SU-DHL-6 (cell line): Measurements from ENCODE around the gene ZNF446.

Experiments
- H2AFZ ChIP-seq: fragments of 200-600 bp; sonication (generic); 2 replicates; pipeline ENCODE4 v1.6.1; 2014; ENCODE audit warnings: low read depth, mild to moderate bottlenecking, moderate library complexity, mixed read lengths, antibody characterized with exemption, low read length; ENCODE audit not compliant: severe bottlenecking
- H3F3A ChIP-seq: fragments of 200-600 bp; shearing (Covaris generic); 2 replicates; pipeline ENCODE4 v1.6.0; 2016; ENCODE audit warnings: antibody characterized with exemption, mild to moderate bottlenecking; ENCODE audit not compliant: insufficient read depth
- H3K27ac ChIP-seq: fragments of 200-600 bp; sonication (generic); 2 replicates; pipeline ENCODE4 v1.5.1; 2016; ENCODE audit warnings: low read depth, mild to moderate bottlenecking, low read length, moderate library complexity, mixed read lengths
- H3K27me3 ChIP-seq: fragments of 200-600 bp; sonication (generic), shearing (Covaris generic); 2 replicates; pipeline ENCODE4 v1.6.0; 2014; ENCODE audit warnings: mild to moderate bottlenecking, low read length
- H3K36me3 ChIP-seq: fragments of 200-600 bp; sonication (generic); 2 replicates; pipeline ENCODE4 v1.6.1; 2014; ENCODE audit warnings: mild to moderate bottlenecking, low read length, mixed read lengths
- H3K4me2 ChIP-seq: fragments of 300-600, 200-600 bp; shearing (Covaris generic), sonication (generic); 2 replicates; pipeline ENCODE4 v1.6.0; 2014; ENCODE audit warnings: low read length, low read depth, mild to moderate bottlenecking; ENCODE audit not compliant: poor library complexity, severe bottlenecking
- H3K4me3 ChIP-seq: fragments of 200-600 bp; sonication (generic); 2 replicates; pipeline ENCODE4 v1.5.1; 2014; ENCODE audit warnings: antibody characterized with exemption, low read length, mild to moderate bottlenecking, mixed read lengths; ENCODE audit not compliant: insufficient read depth, poor library complexity, severe bottlenecking
- H3K79me2 ChIP-seq: fragments of 200-600 bp; sonication (generic); 2 replicates; pipeline ENCODE4 v1.6.1; 2014; ENCODE audit warnings: mild to moderate bottlenecking, low read length, moderate library complexity; ENCODE audit not compliant: insufficient read depth
- H3K9ac ChIP-seq: fragments of 200-600 bp; sonication (generic); 2 replicates; pipeline ENCODE4 v1.7.0; 2014; ENCODE audit warnings: mild to moderate bottlenecking, low read length
- H3K9me2 ChIP-seq: fragments of 200-600 bp; sonication (generic); replicated peaks from 2 replicates; pipeline ENCODE4 v1.6.1; 2014; ENCODE audit warnings: low read length; ENCODE audit not compliant: insufficient read depth
- H3K9me3 ChIP-seq: fragments of 200-600 bp; sonication (generic); 2 replicates; pipeline ENCODE4 v1.6.1; 2014; ENCODE audit warnings: low read length, mixed read lengths; ENCODE audit not compliant: insufficient read depth
- H4K20me1 ChIP-seq: fragments of 200-600 bp; sonication (generic); 2 replicates; pipeline ENCODE4 v1.6.1; 2014; ENCODE audit warnings: low read depth, mild to moderate bottlenecking, antibody characterized with exemption, low read length, moderate library complexity, mixed read lengths
- EZH2phosphoT487 ChIP-seq: fragments of 200-600 bp; sonication (generic), shearing (Covaris generic); conservative IDR thresholded peaks from 2 replicates; pipeline ENCODE4 v1.6.1; 2018; ENCODE audit warnings: mild to moderate bottlenecking, antibody characterized with exemption, low read length, moderate library complexity, mixed read lengths
- TF ChIP-seq, protein P1 (sequence below): fragments of 200-600 bp; sonication (generic); IDR thresholded peaks from one replicate; pipeline ENCODE4 v1.5.1; 2017; ENCODE audit warnings: antibody characterized with exemption, mild to moderate bottlenecking, low read length, moderate library complexity; ENCODE audit not compliant: insufficient read depth, poor library complexity, severe bottlenecking

The ZNF446 gene

DNA sequence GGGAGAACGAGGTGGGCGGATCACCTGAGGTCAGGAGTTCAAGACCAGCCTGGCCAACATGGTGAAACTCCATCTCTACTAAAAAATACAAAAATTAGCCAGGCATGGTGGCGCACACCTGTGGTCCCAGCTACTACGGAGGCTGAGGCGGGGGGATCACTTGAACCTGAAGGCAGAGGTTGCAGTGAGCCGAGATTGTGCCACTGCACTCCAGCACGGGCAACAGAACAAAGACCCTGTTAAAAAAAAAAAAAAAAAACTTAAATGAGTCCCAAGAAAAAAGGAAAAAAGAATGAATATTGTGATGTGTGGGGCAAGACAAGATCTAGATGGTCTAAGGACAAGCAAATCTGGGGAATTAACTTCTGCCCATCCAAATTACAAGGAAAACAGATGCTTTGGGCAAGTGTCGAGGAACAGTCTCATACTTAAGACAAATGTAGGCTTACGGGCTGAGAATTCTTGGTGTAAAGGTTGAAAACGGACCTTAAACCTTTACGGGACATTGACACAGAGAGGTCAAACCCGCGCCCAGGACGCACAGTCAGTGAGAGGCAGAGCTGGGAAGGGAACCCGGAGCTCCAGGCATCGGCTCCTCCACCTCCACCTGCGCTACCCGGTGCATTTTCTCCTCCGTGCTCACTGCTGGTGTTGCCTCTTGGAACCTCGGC lies 9.9 kb upstream of the ZNF446 start:
- no peak for TF ChIP-seq EZH2phosphoT487
- TF ChIP-seq, protein P1, sequence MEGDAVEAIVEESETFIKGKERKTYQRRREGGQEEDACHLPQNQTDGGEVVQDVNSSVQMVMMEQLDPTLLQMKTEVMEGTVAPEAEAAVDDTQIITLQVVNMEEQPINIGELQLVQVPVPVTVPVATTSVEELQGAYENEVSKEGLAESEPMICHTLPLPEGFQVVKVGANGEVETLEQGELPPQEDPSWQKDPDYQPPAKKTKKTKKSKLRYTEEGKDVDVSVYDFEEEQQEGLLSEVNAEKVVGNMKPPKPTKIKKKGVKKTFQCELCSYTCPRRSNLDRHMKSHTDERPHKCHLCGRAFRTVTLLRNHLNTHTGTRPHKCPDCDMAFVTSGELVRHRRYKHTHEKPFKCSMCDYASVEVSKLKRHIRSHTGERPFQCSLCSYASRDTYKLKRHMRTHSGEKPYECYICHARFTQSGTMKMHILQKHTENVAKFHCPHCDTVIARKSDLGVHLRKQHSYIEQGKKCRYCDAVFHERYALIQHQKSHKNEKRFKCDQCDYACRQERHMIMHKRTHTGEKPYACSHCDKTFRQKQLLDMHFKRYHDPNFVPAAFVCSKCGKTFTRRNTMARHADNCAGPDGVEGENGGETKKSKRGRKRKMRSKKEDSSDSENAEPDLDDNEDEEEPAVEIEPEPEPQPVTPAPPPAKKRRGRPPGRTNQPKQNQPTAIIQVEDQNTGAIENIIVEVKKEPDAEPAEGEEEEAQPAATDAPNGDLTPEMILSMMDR, result no peak

DNA sequence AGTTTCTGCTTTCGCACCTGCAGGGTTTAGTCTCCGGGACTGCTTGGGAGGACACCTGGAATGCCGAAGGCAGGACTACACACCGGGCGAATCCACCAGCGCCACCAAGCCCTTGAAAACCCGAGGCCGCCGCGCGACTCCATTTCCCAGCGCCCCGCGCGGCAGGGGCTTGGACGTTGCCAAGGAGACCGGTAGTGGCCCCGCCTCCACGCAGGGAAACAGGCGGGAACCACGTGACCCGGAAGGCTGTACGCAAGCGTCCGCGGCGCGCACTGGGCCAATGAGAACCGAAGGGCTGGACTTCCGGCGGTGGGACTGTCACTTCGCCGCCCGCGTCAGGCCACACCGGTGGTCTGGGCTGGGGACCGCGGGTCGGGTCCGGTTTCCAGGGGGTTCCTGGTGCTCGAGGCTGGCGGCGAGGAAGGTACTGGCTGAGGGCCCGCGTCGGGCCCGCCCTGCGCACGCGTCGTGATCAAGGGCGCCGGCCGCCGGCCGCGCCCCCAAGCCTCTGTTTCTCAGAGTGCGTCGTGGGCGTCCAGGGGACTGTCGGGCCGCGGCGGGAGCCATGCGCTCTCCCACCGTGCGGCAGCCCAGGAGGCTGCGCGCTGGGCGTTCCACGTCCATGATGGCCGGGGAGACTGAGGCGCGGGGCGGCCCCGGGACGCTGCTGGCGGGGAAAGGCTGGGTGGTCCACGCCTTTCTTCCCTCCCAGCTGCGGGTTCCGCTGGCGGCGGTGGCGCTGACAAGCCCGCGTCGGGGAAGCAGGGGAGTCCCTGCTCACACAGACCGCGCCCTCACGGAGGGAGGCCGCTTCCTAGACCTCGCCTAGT lies 9.2 kb upstream of the ZNF446 start, which contains the start of gene ZNF324:
Gene ZNF324, plus strand, starts transcription at position 321 of the 830 bp plus-strand sequence. CDS start 2,106 bp downstream, outside the sequence.
- TF ChIP-seq EZH2phosphoT487, result no peak
- TF ChIP-seq, protein P1, result no peak
- H3K27me3 ChIP-seq, result no peaks in the 10 kb centered on the region

More for the DNA sequence above, 9.9 kb upstream of the ZNF446 start:
- Histone ChIP-seq H2AFZ (peak overlapping the region; percentile 83), H3K79me2 (peaks cover 7% of the 10 kb centered on the region), H3K4me2 (peak overlapping the region; percentile 79), H3K36me3 (no peaks in the 10 kb centered on the region), H3K9me3 (no peaks in the 10 kb centered on the region), H3K9ac (peak overlapping the region; percentile 75), H3K9me2 (no peaks in the 10 kb centered on the region), H4K20me1 (no peaks in the 10 kb centered on the region), H3F3A (no peaks in the 10 kb centered on the region), H3K4me3 (peak overlapping the region; percentile 55), H3K27ac (no peak overlapping the region), H3K27me3 (no peaks in the 10 kb centered on the region)

DNA sequence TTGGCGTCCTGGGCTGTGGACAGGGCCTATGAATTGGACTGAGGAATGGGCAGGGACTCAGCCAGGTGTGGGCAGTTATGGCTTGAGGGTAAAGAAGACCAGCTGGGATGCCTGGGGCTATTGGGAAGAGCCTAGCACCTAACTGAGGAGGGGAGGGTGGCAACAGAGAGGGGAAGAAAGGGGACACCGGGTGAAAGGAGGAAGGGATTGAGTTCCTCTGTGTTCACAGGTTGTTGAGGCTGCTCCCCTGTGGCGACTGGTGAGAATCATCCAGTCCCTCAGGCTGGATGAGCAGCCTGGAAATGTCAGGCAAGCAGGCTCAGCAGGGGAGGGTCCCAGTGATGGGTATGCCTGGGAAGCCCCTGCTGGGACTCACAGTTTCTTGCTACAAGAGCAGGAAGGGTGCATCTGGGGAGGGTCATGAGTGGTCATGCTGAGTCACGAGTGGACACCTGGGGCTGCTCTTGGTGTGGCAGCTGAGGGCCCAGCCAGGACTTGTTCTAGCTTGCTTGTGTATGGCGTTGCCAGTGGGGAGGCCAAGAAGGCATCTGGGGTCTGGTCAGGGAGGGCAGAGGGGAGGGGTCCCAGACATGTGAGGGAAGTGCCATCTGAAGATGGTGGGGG lies 7.8 kb upstream of the ZNF446 start:
- H3K9me2 ChIP-seq, result no peaks in the 10 kb centered on the region
- peak overlapping the region; percentile 2 for H3K4me3 ChIP-seq
- H3K4me2 ChIP-seq, result peak overlapping the region; percentile 79
- TF ChIP-seq EZH2phosphoT487, result no peak
- TF ChIP-seq, protein P1, result no peak
- no peak overlapping the region for H3K27ac ChIP-seq
- no peaks in the 10 kb centered on the region for H3K27me3 ChIP-seq
- H3K36me3 ChIP-seq, result no peaks in the 10 kb centered on the region
- H3K79me2 ChIP-seq, result peaks cover 7% of the 10 kb centered on the region
- H3F3A ChIP-seq, result no peaks in the 10 kb centered on the region
- no peaks in the 10 kb centered on the region for H4K20me1 ChIP-seq
- peak overlapping the region; percentile 75 for H3K9ac ChIP-seq
- no peaks in the 10 kb centered on the region for H3K9me3 ChIP-seq
- no peak overlapping the region for H2AFZ ChIP-seq

More for the DNA sequence above, 9.2 kb upstream of the ZNF446 start, which contains the start of gene ZNF324:
- Histone ChIP-seq H3K36me3 (no peaks in the 10 kb centered on the region), H3K79me2 (peaks cover 7% of the 10 kb centered on the region), H3K4me2 (peak within 1 kb of the TSS; percentile 79), H3F3A (no peaks in the 10 kb centered on the region), H4K20me1 (no peaks in the 10 kb centered on the region), H3K9me3 (no peaks in the 10 kb centered on the region), H3K27ac (peak within 1 kb of the TSS; percentile 12; the same call in 1 of the 2 replicates), H2AFZ (peak within 1 kb of the TSS; percentile 83), H3K9ac (peak within 1 kb of the TSS; percentile 75), H3K4me3 (peak within 1 kb of the TSS; percentile 68), H3K9me2 (no peaks in the 10 kb centered on the region)
